Neural cell (in vitro differentiated cells): Measurements from ENCODE around the gene SLC13A2.

Source experiments
- EP300 ChIP-seq: fragments of 450-650 bp; conservative IDR thresholded peaks from 2 replicates; pipeline ENCODE4 v1.6.1; 2014; ENCODE audit warnings: antibody characterized with exemption, mild to moderate bottlenecking, moderate library complexity; ENCODE audit not compliant: poor library complexity, severe bottlenecking
- TF ChIP-seq, protein P1 (sequence below): fragments of 450-650 bp; IDR thresholded peaks from 2 replicates; pipeline ENCODE4 v1.5.1; 2014; ENCODE audit warnings: antibody characterized with exemption, mild to moderate bottlenecking, moderate library complexity; ENCODE audit not compliant: poor library complexity, severe bottlenecking

- TF ChIP-seq EP300, result no peak
- TF ChIP-seq, protein P1, sequence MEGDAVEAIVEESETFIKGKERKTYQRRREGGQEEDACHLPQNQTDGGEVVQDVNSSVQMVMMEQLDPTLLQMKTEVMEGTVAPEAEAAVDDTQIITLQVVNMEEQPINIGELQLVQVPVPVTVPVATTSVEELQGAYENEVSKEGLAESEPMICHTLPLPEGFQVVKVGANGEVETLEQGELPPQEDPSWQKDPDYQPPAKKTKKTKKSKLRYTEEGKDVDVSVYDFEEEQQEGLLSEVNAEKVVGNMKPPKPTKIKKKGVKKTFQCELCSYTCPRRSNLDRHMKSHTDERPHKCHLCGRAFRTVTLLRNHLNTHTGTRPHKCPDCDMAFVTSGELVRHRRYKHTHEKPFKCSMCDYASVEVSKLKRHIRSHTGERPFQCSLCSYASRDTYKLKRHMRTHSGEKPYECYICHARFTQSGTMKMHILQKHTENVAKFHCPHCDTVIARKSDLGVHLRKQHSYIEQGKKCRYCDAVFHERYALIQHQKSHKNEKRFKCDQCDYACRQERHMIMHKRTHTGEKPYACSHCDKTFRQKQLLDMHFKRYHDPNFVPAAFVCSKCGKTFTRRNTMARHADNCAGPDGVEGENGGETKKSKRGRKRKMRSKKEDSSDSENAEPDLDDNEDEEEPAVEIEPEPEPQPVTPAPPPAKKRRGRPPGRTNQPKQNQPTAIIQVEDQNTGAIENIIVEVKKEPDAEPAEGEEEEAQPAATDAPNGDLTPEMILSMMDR, result no peak
Measured at GRCh38 chr17:28541439-28541838, 68.0 kb downstream of the SLC13A2 start.
